ENCODE results near the gene SKAP1. TPM values are rescaled to one million over a fixed set of nuclear protein-coding genes. Genes with fewer than 3 reads are reported as not detected.

The SKAP1 gene
- total RNA-seq, 1 donor from 2014 or later, result 1.0 TPM

DNA sequence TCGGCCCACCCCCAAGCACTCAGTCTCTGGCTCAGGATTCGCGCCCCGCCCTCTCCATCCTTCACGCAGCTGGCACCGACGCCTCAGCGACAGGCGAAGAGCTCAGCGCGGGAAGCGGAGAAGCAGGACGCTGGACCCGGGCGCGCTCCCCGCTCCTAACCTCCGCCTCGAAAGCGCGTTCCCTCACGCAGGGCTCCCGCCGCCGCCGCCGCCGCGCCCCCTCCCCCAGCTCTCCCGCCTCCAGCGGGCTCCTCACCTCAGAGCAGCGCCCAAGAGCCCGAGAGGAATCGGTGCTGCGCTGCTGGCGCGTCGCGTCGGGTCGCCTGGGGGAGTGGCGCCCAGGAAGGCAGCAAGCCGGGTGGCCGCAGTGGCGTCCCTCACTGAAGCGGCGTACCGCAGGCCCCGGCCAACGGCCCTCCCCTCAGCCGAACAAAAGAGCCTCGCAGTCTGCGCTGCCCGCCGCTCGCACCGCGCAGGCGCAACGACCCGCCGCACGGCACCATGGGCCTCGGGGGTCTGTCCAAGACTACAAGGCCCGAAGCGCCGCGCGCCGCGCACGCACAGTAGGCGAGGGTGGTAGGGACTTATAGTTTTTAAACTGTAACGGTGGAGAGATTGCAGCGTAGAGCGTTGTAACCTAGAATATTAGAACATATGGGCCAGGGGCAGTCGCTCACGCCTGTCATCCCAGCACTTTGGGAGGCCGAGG is 328.8 kb downstream of the SKAP1 start, which contains the start of gene CBX1:
Gene CBX1 (minus strand): TSS at position 467 of the 709 bp plus-strand sequence. CDS start 24,474 bp downstream, outside the sequence.
- H3K9me3 ChIP-seq (ENCODE audit: control insufficient read depth in 3 of 3, low read length in 3 of 3), result no peaks in the 10 kb centered on the region
- peak within 1 kb of the TSS; percentile 80 to 84 (median 82) for H3K9ac ChIP-seq (ENCODE audit: low read depth in 1 of 3, low read length in 3 of 3)
- peak within 1 kb of the TSS; percentile 76 for H3K27ac ChIP-seq (ENCODE audit: low read depth, low read length)
- peaks cover 11 to 16% (median 12%) of the 10 kb centered on the region in 3 donors for H3K4me1 ChIP-seq (ENCODE audit: control insufficient read depth in 3 of 3, insufficient read depth in 3 of 3, low read length in 3 of 3)
- no peaks in the 10 kb centered on the region for H3K27me3 ChIP-seq (ENCODE audit: control insufficient read depth in 3 of 3, insufficient read depth in 3 of 3, low read length in 3 of 3)
- H3K4me3 ChIP-seq (ENCODE audit: low read length in 3 of 3), result peak within 1 kb of the TSS; percentile 85 to 88 (median 85)
- H3K36me3 ChIP-seq (ENCODE audit: control insufficient read depth in 3 of 3, insufficient read depth in 3 of 3, low read length in 3 of 3), result no peaks in the 10 kb centered on the region

DNA sequence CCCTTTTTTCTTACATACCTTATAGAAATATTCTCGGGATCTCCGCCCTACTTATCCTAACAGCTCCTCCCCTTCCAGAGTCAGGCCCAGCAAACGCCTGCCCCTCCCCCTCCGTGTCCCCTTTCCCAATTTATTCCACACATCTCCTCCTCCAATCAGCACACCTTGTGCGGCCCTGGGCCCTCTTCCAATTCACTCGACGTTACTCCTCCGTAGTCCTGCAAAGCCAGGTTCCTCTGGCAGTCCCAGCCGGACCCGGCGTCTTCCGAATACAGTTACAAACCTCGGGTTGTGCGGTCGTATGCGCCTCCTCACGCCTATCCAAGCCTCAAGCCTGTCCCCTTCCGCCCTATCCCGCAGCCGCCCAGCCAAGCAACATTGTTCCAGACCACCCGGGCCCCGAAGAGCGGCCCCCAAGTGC is 329.4 kb downstream of the SKAP1 start:
- peaks cover 11 to 16% (median 12%) of the 10 kb centered on the region in 3 donors for H3K4me1 ChIP-seq (ENCODE audit: control insufficient read depth in 3 of 3, insufficient read depth in 3 of 3, low read length in 3 of 3)
- peak overlapping the region; percentile 76 for H3K27ac ChIP-seq (ENCODE audit: low read depth, low read length)
- no peaks in the 10 kb centered on the region for H3K36me3 ChIP-seq (ENCODE audit: control insufficient read depth in 3 of 3, insufficient read depth in 3 of 3, low read length in 3 of 3)
- peak overlapping the region; percentile 80 to 84 (median 82) for H3K9ac ChIP-seq (ENCODE audit: low read depth in 1 of 3, low read length in 3 of 3)
- peak overlapping the region; percentile 79 to 85 (median 85) for H3K4me3 ChIP-seq (ENCODE audit: low read length in 3 of 3)
- H3K27me3 ChIP-seq (ENCODE audit: control insufficient read depth in 3 of 3, insufficient read depth in 3 of 3, low read length in 3 of 3), result no peaks in the 10 kb centered on the region
- no peaks in the 10 kb centered on the region for H3K9me3 ChIP-seq (ENCODE audit: control insufficient read depth in 3 of 3, low read length in 3 of 3)

DNA sequence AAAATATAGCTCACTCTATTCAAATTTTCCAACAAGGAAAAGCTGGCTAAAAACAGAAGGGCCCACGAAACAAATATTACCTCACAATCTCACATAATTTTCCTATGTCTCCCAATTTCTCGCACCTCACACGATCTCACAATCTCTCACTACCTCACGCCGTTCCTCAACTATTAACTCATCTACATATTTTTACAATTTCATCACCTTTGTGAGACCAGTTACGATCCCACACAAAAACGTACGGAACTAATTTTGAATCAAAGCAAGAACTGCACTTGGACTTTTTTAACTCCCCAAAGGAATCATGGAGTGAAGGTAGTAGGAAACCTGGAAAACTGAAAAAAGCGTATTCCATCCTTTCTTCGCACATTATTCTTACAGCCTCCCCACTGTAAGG is 329.9 kb downstream of the SKAP1 start:
- Histone ChIP-seq H3K9ac (ENCODE audit: low read depth in 1 of 3, low read length in 3 of 3) (peak overlapping the region in 2 of 3 donors; percentile 80 to 84), H3K27ac (ENCODE audit: low read depth, low read length) (peak overlapping the region; percentile 76)

DNA sequence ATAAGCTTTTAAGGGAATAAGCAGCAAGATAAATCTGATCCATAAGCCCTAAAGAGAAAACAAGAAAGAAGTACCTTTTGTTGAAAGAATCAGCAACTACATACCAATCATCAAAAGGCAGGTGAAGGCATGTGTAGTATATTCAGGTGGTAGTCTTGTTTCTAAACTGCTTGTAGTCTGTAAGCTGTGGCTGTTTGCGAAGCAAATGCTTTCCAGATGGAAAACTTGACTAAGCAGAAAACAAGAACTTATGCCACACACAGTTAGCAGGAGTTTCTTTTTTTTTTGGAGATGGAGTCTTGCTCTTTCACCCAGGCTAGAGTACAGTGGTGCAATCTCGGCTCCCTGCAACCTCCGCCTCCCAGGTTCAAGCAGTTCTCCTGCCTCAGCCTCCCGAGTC is 334.4 kb downstream of the SKAP1 start:
- H3K4me1 ChIP-seq (ENCODE audit: control insufficient read depth in 3 of 3, insufficient read depth in 3 of 3, low read length in 3 of 3), result peaks cover 6 to 12% (median 6%) of the 10 kb centered on the region in 3 donors
- peaks cover 0 to 5% (median 4%) of the 10 kb centered on the region in 3 donors for H3K36me3 ChIP-seq (ENCODE audit: control insufficient read depth in 3 of 3, insufficient read depth in 3 of 3, low read length in 3 of 3)
- no peak overlapping the region for H3K4me3 ChIP-seq (ENCODE audit: low read length in 3 of 3)
- no peaks in the 10 kb centered on the region for H3K27me3 ChIP-seq (ENCODE audit: control insufficient read depth in 3 of 3, insufficient read depth in 3 of 3, low read length in 3 of 3)
- no peak overlapping the region for H3K9ac ChIP-seq (ENCODE audit: low read depth in 1 of 3, low read length in 3 of 3)
- no peaks in the 10 kb centered on the region for H3K9me3 ChIP-seq (ENCODE audit: control insufficient read depth in 3 of 3, low read length in 3 of 3)
- H3K27ac ChIP-seq (ENCODE audit: low read depth, low read length), result no peak overlapping the region

More for the DNA sequence above, 329.9 kb downstream of the SKAP1 start:
- peak overlapping the region; percentile 79 to 85 (median 85) for H3K4me3 ChIP-seq (ENCODE audit: low read length in 3 of 3)
- H3K4me1 ChIP-seq (ENCODE audit: control insufficient read depth in 3 of 3, insufficient read depth in 3 of 3, low read length in 3 of 3), result peaks cover 11 to 16% (median 12%) of the 10 kb centered on the region in 3 donors
- no peaks in the 10 kb centered on the region for H3K9me3 ChIP-seq (ENCODE audit: control insufficient read depth in 3 of 3, low read length in 3 of 3)
- no peaks in the 10 kb centered on the region for H3K27me3 ChIP-seq (ENCODE audit: control insufficient read depth in 3 of 3, insufficient read depth in 3 of 3, low read length in 3 of 3)
- H3K36me3 ChIP-seq (ENCODE audit: control insufficient read depth in 3 of 3, insufficient read depth in 3 of 3, low read length in 3 of 3), result no peaks in the 10 kb centered on the region

DNA sequence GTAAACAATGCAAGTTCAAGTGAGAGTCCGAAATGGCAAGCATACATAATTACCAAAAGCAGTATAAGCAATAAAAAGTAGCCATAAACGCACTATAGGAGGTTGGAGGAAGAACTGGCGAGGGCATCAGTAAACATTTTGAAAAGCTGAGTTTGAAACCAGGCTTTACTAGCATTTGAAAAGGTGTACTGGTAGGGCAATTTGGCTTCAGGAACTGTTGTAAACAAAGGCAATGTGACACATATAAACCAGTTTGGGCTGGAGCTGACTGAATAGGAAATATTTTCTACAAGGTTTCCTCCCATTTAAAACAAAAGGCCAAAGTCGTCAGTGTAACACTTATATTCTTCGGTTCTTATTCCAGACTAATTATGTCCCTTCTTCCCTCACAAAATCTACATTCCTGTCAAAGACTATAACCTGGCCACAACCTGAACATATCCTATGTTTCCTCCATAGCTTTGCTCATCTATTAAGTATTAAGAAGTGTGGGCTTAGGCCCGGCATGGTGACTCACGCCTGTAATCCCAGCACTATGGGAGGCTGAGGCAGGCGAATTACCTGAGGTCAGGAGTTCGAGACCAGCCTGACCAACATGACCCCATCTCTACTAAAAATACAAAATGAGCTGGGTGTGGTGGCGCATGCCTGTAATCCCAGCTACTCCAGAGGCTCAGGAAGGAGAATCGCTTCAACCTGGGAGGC is 336.5 kb downstream of the SKAP1 start:
- Histone ChIP-seq H3K27ac (ENCODE audit: low read depth, low read length) (no peak overlapping the region), H3K27me3 (ENCODE audit: control insufficient read depth in 3 of 3, insufficient read depth in 3 of 3, low read length in 3 of 3) (no peaks in the 10 kb centered on the region), H3K4me1 (ENCODE audit: control insufficient read depth in 3 of 3, insufficient read depth in 3 of 3, low read length in 3 of 3) (peaks cover 0 to 5% (median 0%) of the 10 kb centered on the region in 3 donors), H3K9me3 (ENCODE audit: control insufficient read depth in 3 of 3, low read length in 3 of 3) (no peaks in the 10 kb centered on the region), H3K36me3 (ENCODE audit: control insufficient read depth in 3 of 3, insufficient read depth in 3 of 3, low read length in 3 of 3) (peaks cover 0 to 5% (median 4%) of the 10 kb centered on the region in 3 donors), H3K9ac (ENCODE audit: low read depth in 1 of 3, low read length in 3 of 3) (no peak overlapping the region), H3K4me3 (ENCODE audit: low read length in 3 of 3) (no peak overlapping the region)

DNA sequence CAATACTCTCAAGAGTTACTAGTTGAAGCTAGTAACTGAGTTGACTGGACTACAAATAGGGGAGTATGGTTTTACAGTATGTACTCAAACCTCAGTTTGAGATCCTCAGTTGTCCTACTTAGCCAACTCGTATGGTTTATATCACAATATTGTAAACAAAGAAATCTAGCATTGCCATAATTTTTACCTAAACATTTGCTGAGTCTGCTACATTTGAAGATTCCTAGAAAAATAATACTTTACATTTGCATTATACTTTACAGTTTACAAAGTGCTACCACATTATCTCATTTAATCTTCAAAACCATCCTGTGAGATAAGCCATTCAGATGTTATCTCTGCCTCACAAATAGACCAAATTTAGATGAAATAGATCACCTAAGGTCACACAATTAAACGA is 345.1 kb downstream of the SKAP1 start:
- peaks cover 0 to 11% (median 5%) of the 10 kb centered on the region in 3 donors for H3K4me1 ChIP-seq (ENCODE audit: control insufficient read depth in 3 of 3, insufficient read depth in 3 of 3, low read length in 3 of 3)
- no peak overlapping the region for H3K27ac ChIP-seq (ENCODE audit: low read depth, low read length)
- H3K4me3 ChIP-seq (ENCODE audit: low read length in 3 of 3), result no peak overlapping the region
- no peaks in the 10 kb centered on the region for H3K36me3 ChIP-seq (ENCODE audit: control insufficient read depth in 3 of 3, insufficient read depth in 3 of 3, low read length in 3 of 3)
- no peak overlapping the region for H3K9ac ChIP-seq (ENCODE audit: low read depth in 1 of 3, low read length in 3 of 3)
- H3K27me3 ChIP-seq (ENCODE audit: control insufficient read depth in 3 of 3, insufficient read depth in 3 of 3, low read length in 3 of 3), result no peaks in the 10 kb centered on the region
- H3K9me3 ChIP-seq (ENCODE audit: control insufficient read depth in 3 of 3, low read length in 3 of 3), result no peaks in the 10 kb centered on the region

Small RNAs within 50 kb of the gene (small RNA-seq; reads per million reads assigned to genes)
- not detected for gene MIR1203
- gene RF00012, result not detected
- not detected for gene RF00019
- not detected for gene RNU6-1152P
- gene RNU6-1201P, result not detected

Other genes starting within 250 kb of the SKAP1 start
- not detected for gene HOXB1, start 100.8 kb upstream of the SKAP1 start, total RNA-seq
- 3.1 TPM for gene HOXB2, start 114.9 kb upstream of the SKAP1 start, total RNA-seq
- gene HOXB4, start 148.1 kb upstream of the SKAP1 start, total RNA-seq, result 1.0 TPM
- gene HOXB3, start 160.0 kb upstream of the SKAP1 start, total RNA-seq, result 4.2 TPM
- not detected for gene HOXB5, start 163.6 kb upstream of the SKAP1 start, total RNA-seq
- gene HOXB6, start 174.8 kb upstream of the SKAP1 start, total RNA-seq, result not detected
- 1.0 TPM for gene HOXB7, start 180.8 kb upstream of the SKAP1 start, total RNA-seq
- not detected for gene HOXB8, start 185.1 kb upstream of the SKAP1 start, total RNA-seq
- not detected for gene HOXB9, start 196.1 kb upstream of the SKAP1 start, total RNA-seq